Duodenal mucosa (tissue), 2 donors: ENCODE data around the gene CLDN24.

Source experiments
- H3K27ac ChIP-seq: one replicate; pipeline ENCODE4 v1.7.0; 2013; ENCODE audit warnings: low read depth, low read length
- H3K27me3 ChIP-seq, 2 donors: one replicate each; pipeline ENCODE4 v1.7.0; 2013; ENCODE audit warnings: low read length in 2 of 2, control low read depth in 1 of 2; ENCODE audit not compliant: insufficient read depth in 2 of 2, control insufficient read depth in 1 of 2
- H3K36me3 ChIP-seq, 2 donors: one replicate each; pipeline ENCODE4 v1.7.0; 2013; ENCODE audit warnings: low read length in 2 of 2, control low read depth in 1 of 2; ENCODE audit not compliant: insufficient read depth in 2 of 2, control insufficient read depth in 1 of 2
- H3K4me1 ChIP-seq, 2 donors: one replicate each; pipeline ENCODE4 v1.7.0; 2013; ENCODE audit warnings: low read length in 2 of 2, control low read depth in 1 of 2; ENCODE audit not compliant: insufficient read depth in 2 of 2, control insufficient read depth in 1 of 2
- H3K4me3 ChIP-seq, 2 donors: one replicate each; pipeline ENCODE4 v1.7.0; 2013; ENCODE audit warnings: low read length in 2 of 2, low read depth in 1 of 2
- H3K9ac ChIP-seq, 2 donors: one replicate each; pipeline ENCODE4 v1.7.0; 2013; ENCODE audit warnings: low read length in 2 of 2, low read depth in 1 of 2
- H3K9me3 ChIP-seq, 2 donors: one replicate each; pipeline ENCODE4 v1.7.0; 2013; ENCODE audit warnings: low read length in 2 of 2, control low read depth in 1 of 2; ENCODE audit not compliant: control insufficient read depth in 1 of 2

The CLDN24 gene

GRCh38 chr4:183306811-183307210 lies 15.4 kb downstream of the CLDN24 start:
- Histone ChIP-seq H3K9ac (no peak overlapping the region), H3K9me3 (no peaks in the 10 kb centered on the region), H3K27me3 (no peaks in the 10 kb centered on the region), H3K4me1 (no peaks in the 10 kb centered on the region), H3K36me3 (no peaks in the 10 kb centered on the region), H3K4me3 (no peak overlapping the region), H3K27ac (no peak overlapping the region)

DNA sequence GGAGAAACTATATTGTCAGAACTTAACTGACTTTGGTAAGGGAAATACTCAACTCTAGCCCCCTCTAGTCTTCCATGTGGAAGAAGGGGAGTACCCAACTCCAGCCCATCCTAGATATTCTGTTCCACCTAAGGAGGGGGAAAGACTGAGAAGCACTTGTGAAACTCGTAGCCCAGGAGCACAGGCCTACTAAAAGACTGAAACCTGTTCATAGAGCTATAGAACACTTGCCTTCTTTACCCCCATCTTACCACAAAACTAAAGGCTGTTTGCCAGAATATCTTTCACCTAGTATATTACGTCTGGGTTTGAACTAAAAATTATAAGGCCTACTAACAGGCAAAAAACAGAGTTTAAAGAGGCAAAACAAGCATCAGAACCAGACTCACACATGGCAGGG lies 17.7 kb downstream of the CLDN24 start:
- Histone ChIP-seq H3K36me3 (no peaks in the 10 kb centered on the region), H3K4me1 (no peaks in the 10 kb centered on the region), H3K4me3 (no peak overlapping the region), H3K9me3 (no peaks in the 10 kb centered on the region), H3K9ac (no peak overlapping the region), H3K27me3 (no peaks in the 10 kb centered on the region), H3K27ac (no peak overlapping the region)

DNA sequence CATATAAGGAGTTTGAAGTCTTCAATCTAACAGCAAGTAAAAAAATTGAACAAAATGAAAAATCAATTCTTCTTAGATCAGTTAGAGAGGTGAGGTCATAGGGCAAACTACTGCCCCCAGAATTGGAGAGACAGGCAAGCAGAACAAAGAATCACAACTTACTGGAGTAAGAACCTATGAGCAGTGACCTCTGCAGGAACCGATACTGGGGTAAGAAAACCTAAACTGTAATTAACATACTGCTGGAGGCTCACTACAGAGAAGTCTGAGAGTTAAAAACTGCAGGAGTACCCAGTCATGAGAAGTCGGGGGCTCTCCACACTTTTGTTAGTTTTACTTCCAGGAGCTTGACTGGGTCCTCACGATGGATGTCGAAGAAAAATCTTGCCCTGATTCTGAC lies 18.2 kb downstream of the CLDN24 start:
- Histone ChIP-seq H3K9ac (no peak overlapping the region), H3K27ac (no peak overlapping the region), H3K9me3 (no peaks in the 10 kb centered on the region), H3K27me3 (no peaks in the 10 kb centered on the region), H3K4me3 (no peak overlapping the region), H3K4me1 (no peaks in the 10 kb centered on the region), H3K36me3 (no peaks in the 10 kb centered on the region)

GRCh38 chr4:183303301-183303700 lies 18.9 kb downstream of the CLDN24 start:
- Histone ChIP-seq H3K27me3 (no peaks in the 10 kb centered on the region), H3K36me3 (no peaks in the 10 kb centered on the region), H3K4me3 (no peak overlapping the region), H3K9me3 (no peaks in the 10 kb centered on the region), H3K4me1 (no peaks in the 10 kb centered on the region), H3K9ac (no peak overlapping the region), H3K27ac (no peak overlapping the region)

DNA sequence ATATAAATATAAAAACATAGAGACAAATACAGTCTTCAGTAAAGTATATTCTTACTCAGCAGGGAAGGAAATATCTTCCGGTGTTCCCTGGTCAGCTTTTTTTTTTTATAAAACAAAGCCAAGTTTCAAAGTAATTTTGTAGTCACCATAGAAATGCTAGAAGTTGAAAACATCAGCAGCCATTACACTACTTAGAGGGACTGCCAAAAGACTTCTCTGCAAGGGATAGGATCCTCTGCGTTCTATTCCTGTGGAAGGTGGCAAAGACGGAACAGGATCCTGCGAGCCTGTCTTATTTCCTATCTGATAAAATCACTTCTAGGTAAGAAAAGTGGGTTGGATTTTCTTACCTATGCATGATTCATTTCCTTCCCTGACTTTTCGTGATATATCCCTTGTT lies 21.6 kb downstream of the CLDN24 start:
- no peaks in the 10 kb centered on the region for H3K4me1 ChIP-seq
- H3K27me3 ChIP-seq = no peaks in the 10 kb centered on the region
- H3K9me3 ChIP-seq = no peaks in the 10 kb centered on the region
- no peaks in the 10 kb centered on the region for H3K36me3 ChIP-seq
- H3K9ac ChIP-seq = no peak overlapping the region
- no peak overlapping the region for H3K4me3 ChIP-seq
- no peak overlapping the region for H3K27ac ChIP-seq

GRCh38 chr4:183300070-183300469 lies 22.2 kb downstream of the CLDN24 start:
- Histone ChIP-seq H3K4me3 (no peak overlapping the region), H3K9ac (no peak overlapping the region), H3K9me3 (no peaks in the 10 kb centered on the region), H3K27me3 (no peaks in the 10 kb centered on the region), H3K27ac (no peak overlapping the region), H3K4me1 (no peaks in the 10 kb centered on the region), H3K36me3 (no peaks in the 10 kb centered on the region)

DNA sequence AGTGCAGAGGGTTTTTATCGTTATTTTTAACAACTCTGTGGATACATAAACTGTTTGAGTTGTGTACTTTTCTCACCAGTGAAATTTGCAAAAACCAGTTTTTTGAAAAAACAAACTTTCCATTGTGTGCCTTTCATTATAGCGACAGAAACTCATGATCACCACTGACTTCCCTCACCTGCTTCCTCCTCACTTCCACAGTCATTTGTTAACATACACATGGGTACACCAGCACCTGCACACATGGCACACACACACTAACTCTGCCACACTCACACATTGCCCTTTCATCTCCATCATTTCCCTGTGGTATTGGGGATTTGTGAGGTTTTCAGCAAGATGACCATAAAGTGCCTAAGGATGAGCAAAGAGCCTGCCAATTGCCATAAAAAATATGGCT lies 22.8 kb downstream of the CLDN24 start:
- H3K9ac ChIP-seq = no peak overlapping the region
- no peak overlapping the region for H3K27ac ChIP-seq
- H3K36me3 ChIP-seq = no peaks in the 10 kb centered on the region
- no peaks in the 10 kb centered on the region for H3K4me1 ChIP-seq
- no peak overlapping the region for H3K4me3 ChIP-seq
- no peaks in the 10 kb centered on the region for H3K27me3 ChIP-seq
- H3K9me3 ChIP-seq = no peaks in the 10 kb centered on the region

- Histone ChIP-seq H3K9ac (no peak overlapping the region), H3K4me1 (no peaks in the 10 kb centered on the region), H3K36me3 (no peaks in the 10 kb centered on the region), H3K27ac (no peak overlapping the region), H3K4me3 (no peak overlapping the region), H3K27me3 (no peaks in the 10 kb centered on the region), H3K9me3 (no peaks in the 10 kb centered on the region)
Measured at GRCh38 chr4:183297675-183298074, 24.6 kb downstream of the CLDN24 start.

DNA sequence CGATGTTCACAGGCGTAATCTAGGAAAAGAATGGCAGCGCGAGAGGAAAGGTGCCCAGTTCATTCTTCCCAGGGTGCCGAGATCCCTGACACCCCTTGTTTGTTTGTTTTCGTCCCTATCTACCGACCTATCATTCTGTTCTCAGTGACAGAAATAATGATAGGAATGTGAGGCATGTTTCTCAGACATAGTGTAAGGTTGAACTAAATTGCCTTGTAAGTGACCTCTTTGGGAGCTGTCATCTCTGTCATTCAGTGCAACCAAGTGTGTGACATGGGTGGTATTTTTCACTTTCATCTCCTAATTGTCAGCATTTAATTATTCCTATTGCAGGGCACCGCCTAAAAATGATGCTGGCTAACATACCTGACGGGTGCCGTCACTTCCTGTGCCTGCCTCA lies 26.5 kb downstream of the CLDN24 start:
- Histone ChIP-seq H3K9me3 (no peaks in the 10 kb centered on the region), H3K9ac (no peak overlapping the region), H3K27me3 (no peaks in the 10 kb centered on the region), H3K4me3 (no peak overlapping the region), H3K36me3 (no peaks in the 10 kb centered on the region), H3K4me1 (no peaks in the 10 kb centered on the region), H3K27ac (no peak overlapping the region)

DNA sequence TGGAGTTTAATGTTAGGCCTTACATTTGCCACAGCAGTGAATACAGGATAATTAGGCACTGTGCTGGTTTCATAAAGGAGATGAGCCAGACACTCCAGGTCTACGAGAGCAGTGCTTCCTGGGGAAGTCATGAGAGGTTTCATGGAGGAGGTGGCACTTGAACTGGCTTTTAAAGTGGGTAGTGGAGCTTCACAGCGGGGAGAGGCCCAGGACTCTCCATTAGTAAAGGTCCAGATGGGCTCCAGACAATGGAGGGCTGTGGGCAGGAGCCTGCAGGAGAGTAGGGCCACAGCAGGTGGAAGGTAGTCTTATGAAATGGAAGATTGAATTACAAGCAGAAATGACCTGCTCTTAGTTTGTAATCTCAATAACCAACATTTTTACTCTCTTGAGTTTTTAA lies 31.2 kb downstream of the CLDN24 start:
- no peak overlapping the region for H3K4me3 ChIP-seq
- H3K9ac ChIP-seq = no peak overlapping the region
- no peaks in the 10 kb centered on the region for H3K36me3 ChIP-seq
- no peaks in the 10 kb centered on the region for H3K9me3 ChIP-seq
- H3K27me3 ChIP-seq = no peaks in the 10 kb centered on the region
- no peak overlapping the region for H3K27ac ChIP-seq
- H3K4me1 ChIP-seq = peaks cover 15 to 23% of the 10 kb centered on the region in 2 donors

- Histone ChIP-seq H3K4me1 (peaks cover 15 to 23% of the 10 kb centered on the region in 2 donors), H3K9ac (no peak overlapping the region), H3K4me3 (no peak overlapping the region), H3K27me3 (no peaks in the 10 kb centered on the region), H3K27ac (no peak overlapping the region), H3K36me3 (peaks cover 0 to 2% of the 10 kb centered on the region in 2 donors), H3K9me3 (no peaks in the 10 kb centered on the region)
Measured at GRCh38 chr4:183289688-183290087, 32.5 kb downstream of the CLDN24 start.
